NOMO-1 treated with dmso at 0.1 percent for 144 hours (cell line): ENCODE results near the gene CYTH1.

Source experiments
- DNase-seq: peaks from one replicate; lab custom pipeline; 2025; ENCODE audit not compliant: unreplicated experiment; lab: John Stamatoyannopoulos, UW

The CYTH1 gene

DNA sequence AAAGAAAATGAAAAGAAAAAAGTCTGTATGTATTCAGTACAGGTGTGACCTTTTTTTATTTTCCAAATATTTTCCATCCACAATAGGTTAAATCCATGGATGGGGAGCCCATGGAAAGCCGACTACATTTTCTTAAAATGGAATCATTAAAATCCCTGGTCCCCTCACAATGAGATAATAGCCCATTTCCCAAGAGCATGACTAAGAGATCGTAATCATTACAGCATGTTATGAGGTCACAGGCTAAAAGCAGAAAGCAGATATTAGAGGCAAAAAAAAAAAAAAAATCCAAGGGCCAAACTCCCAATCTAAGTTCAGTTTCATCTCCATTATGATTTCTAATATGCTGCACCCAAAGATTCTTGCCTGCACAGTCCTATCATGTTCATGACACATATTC lies 44.7 kb downstream of the CYTH1 start:
- peak; percentile 40 for DNase-seq

DNA sequence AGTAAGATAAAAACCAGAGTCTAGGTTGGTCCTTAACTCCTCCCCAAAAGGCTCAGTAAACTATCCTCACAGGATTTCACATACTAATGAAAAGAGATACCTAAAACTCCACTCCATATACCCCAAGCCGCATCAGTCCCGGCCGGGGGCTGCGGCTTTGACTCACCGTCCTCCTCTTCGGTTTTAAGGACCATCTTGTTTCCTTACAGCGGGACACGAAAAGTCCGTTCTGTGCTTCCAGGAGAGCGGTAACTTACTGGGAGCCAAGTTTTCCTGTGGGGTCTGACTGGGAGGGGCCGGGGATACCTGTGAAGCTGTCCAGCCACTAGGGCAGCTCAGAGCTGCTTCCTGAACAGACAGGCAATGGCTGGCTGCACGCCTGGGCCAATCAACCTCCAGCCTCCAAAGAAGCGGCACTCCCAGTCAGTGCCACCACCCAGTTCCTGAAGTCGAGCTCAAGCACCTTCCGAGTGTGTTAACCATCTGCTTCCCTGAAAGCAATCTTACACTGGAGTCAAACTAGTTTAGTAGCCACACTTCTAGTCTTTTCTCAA lies 45.5 kb downstream of the CYTH1 start:
- DNase-seq = peak; percentile 79

DNA sequence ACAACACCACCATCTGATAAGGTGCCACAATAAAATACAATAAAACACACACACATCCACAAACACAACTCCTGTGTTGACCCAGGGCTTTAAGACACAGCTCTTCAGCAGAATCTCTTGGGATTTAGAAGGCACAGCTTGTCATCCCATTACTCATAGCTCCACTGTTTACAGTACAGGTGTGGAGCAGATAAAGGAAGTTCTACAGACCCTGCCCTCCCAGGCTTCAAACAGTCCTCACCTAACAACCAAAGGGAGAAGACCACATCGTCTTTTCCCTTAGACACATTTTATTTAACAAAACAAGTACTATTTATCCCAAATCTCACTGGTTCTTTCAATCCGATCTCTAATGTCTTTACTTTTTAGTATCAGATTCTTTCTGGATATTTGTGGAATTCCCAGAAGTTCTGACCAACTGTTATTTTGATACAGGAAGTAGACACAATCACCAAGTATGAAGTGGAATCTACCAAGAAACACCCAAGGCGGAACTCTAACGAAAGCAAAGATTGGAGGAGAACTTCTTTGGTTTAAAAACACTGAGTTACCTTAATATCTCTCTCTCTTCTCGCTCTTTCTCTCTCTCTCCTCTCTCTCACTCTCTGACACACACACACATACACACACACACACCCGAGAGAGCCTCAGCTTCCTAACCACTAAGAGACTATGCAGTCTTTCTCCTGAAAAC lies 46.1 kb downstream of the CYTH1 start:
- DNase-seq = no peak

- DNase-seq = no peak
These were observed 47.1 kb downstream of the CYTH1 start for GRCh38 chr17:78734793-78735641.

- DNase-seq = no peak
These were observed 49.7 kb downstream of the CYTH1 start for GRCh38 chr17:78732354-78732753.

DNA sequence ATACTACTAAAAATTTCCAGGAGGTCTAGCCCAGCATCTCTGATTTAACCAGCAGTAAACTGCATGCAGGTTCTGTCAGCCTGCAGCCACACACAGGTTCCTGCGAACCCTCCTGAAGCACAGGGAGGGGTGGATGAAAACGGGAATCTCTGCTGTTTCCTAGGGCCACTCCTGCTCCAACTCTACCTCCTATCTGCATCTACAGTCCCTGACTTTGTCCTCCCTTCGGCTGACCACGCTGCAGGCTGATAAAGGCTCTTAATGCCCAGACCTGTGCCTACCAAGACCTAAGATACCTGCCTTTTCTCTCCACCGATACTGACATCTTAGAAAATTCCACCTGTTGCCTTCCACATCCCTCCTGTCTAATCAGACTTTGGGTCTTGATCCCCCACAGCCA lies 50.2 kb downstream of the CYTH1 start:
- no peak for DNase-seq

DNA sequence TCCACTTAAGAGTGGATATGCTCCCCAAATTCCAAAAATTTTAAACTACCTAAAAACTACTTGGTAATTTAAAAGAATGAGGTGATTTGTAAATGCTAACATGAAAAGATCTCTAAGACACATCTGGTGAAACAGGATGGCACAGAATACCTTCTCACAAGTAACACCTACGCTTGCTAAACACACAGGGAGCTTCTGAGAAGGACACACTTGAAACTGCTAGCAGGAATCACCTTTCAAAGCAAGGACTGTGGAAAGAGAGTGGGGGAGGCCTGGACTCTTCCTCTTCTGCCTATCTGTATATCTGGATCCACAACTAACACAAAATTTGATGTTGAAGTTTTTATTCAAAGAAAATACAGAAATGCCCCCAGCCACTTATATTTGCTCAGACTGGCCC lies 52.4 kb downstream of the CYTH1 start:
- DNase-seq = no peak

DNA sequence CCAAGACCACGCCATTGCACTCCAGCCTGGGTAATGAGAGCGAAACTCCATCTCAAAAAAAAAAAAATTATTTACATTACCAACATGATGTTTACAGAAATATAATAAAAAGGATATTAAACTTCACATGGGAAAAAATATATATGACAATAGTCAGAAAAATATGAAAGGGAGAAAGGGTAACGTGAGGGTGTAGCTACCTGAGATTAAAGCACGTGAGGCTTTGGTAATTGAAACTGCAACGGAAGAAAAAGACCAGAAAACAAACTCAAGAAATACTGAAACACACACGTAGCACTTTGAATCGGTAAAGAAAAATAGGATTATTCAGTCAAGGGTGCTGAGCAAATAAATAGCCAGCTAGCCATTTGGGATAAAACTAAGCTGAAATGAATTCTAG lies 53.6 kb downstream of the CYTH1 start:
- DNase-seq = no peak

DNA sequence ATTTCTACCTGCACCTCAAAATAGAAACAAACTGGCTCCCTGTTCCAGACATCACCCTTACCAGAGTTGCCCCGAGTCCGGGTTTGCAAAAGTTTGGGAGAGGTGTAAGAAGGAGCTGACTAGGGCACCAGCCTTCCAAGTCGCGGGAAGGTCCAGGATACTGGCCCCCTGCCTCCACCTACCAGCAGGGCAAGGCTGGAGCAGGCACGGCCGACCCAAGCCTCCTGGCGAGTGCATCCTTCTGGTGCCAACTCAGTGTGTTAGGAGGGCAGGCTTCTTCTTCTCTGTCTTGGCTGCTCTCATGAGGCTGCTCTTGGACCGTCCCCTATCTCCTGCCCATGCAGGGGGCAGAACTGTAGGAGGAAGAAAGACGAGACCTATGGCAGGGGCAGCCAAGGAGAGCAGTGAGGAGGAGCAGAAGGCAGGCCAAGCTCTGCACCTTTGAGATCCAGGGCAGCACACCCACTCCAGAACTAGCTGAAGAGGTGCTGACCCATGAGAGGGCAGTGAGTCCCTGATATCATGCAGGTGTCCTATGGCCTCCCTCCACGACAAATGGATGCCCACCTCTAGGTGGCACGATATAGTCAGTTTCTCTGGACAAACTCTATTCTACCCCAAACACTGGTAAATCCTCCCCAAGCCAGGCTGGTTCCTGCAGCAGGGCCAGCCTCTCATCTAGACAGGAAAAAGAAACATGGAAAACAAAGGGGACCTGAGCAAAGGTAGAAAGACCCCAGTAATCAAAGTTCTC lies 54.4 kb downstream of the CYTH1 start:
- no peak for DNase-seq

- no peak for DNase-seq
These were observed 55.0 kb downstream of the CYTH1 start for GRCh38 chr17:78727057-78727456.

DNA sequence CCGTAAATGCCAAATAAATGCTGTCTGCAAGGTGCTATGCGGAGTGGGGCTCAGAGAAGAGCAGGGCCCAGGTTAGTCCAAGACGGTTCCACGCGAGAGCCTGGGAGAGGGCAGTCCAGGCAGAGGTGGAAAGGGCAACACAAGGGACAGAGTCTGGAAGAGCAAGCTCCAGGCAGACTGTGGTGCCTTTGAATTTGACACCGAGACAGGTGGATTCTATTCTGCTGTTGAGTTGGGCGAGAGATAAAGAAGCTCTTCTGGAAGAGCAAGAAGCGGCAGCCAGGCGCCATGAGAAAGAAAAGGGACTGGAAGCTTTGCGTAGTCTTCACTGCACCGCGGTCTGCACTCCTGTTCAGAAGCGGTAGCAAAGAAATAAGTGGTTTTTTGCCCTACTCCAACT lies 55.6 kb downstream of the CYTH1 start:
- DNase-seq = no peak

- DNase-seq = no peak
These were observed 56.5 kb downstream of the CYTH1 start for GRCh38 chr17:78725448-78726021.

GRCh38 chr17:78724999-78725398 lies 57.1 kb downstream of the CYTH1 start:
- DNase-seq = no peak

- DNase-seq = no peak
These were observed 57.5 kb downstream of the CYTH1 start for GRCh38 chr17:78724544-78724943.

DNA sequence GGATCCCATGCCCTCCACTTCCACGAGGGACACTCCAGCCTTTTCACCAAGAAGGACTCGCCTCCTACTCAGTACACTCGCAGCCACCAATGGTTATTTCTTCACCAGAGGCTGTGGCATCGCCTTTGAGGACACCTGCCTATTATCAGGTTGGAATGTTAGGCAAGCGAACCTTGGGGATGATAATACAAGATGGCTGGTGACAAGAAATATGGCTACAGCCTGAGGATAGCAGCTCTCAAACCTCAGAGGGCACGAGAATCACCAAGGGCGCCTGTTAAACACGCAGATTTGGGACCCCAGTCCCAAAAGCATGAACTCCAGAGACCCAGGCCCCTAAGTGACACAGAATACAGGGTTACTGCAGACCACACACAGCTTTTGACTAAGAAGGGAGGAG lies 58.1 kb downstream of the CYTH1 start:
- no peak for DNase-seq

- DNase-seq = no peak
These were observed 58.9 kb downstream of the CYTH1 start for GRCh38 chr17:78723001-78723796.

GRCh38 chr17:78722246-78722761 lies 59.8 kb downstream of the CYTH1 start:
- no peak for DNase-seq

DNA sequence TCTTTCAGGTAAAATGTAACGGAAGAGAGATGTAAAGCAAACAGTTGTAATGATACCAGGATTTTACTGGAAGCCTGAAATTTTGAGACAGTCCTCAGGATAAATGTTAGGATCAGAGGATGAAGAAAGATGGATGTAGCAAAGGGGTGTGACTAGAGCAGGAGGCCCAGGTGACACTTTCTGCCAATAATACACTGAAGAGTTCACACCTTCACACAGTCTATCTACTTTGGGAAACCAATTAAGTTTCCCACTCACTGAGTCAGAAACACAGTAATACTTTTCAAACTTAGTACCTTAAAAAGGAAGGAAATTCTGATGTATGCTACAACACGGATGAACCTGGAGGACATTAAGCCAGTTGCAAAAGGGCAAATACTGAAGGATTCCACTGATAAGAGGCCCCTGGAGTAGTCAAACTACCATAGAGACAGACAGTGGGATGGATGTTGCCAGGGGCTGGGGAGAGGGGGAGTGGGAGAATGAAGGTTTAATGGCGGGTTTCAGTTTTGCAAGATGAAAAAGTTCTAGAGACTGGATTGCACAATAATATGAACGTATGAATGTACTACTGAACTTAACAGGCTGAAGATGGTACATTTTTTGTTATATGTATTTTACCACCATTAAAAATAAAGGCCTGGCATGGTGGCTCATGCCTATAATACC lies 62.3 kb downstream of the CYTH1 start:
- no peak for DNase-seq

GRCh38 chr17:78718575-78719208 lies 63.4 kb downstream of the CYTH1 start:
- no peak for DNase-seq
